Retinal pigment epithelial cell (primary cell): ENCODE data around the gene CENPV.

ENCODE experiments used
- DNase-seq: peaks from one replicate; pipeline ENCODE4 v3.0.0-alpha.2; 2010; ENCODE audit warnings: low read depth
- H3K4me3 ChIP-seq: 2 replicates; pipeline ENCODE4 v1.5.1; 2011; ENCODE audit warnings: mild to moderate bottlenecking, low read length, control low read depth, moderate library complexity
- CTCF ChIP-seq: conservative IDR thresholded peaks from 2 replicates; pipeline ENCODE4 v1.5.1; 2011; ENCODE audit warnings: low read depth, low read length, control low read depth, inconsistent platforms

The CENPV gene

GRCh38 chr17:16354585-16354984, 1.3 kb upstream of the CENPV start:
- no peak overlapping the region for H3K4me3 ChIP-seq
- DNase-seq, result no peak
- TF ChIP-seq CTCF, result no peak

- no peak for TF ChIP-seq CTCF
- H3K4me3 ChIP-seq, result peak overlapping the region; percentile 65
- no peak for DNase-seq
These were observed 477 bp downstream of the CENPV start for GRCh38 chr17:16352667-16353316.

GRCh38 chr17:16352303-16352666, 984 bp downstream of the CENPV start:
- DNase-seq, result no peak
- TF ChIP-seq CTCF, result no peak
- H3K4me3 ChIP-seq, result peak overlapping the region; percentile 65

GRCh38 chr17:16351831-16352230, 1.4 kb downstream of the CENPV start:
- TF ChIP-seq CTCF, result no peak
- H3K4me3 ChIP-seq, result peak overlapping the region; percentile 65
- DNase-seq, result no peak

GRCh38 chr17:16349431-16349830, 3.8 kb downstream of the CENPV start:
- TF ChIP-seq CTCF, result no peak

GRCh38 chr17:16348586-16348985, 4.7 kb downstream of the CENPV start:
- DNase-seq, result no peak
- H3K4me3 ChIP-seq, result no peak overlapping the region
- no peak for TF ChIP-seq CTCF

More at GRCh38 chr17:16349431-16349830, 3.8 kb downstream of the CENPV start:
- DNase-seq, result no peak
- H3K4me3 ChIP-seq, result no peak overlapping the region

- no peak for TF ChIP-seq CTCF
- DNase-seq, result no peak
- no peak overlapping the region for H3K4me3 ChIP-seq
These were observed 6.5 kb downstream of the CENPV start for GRCh38 chr17:16346721-16347271.
